ENCODE results near the gene LPAR1. TPM values are rescaled to one million over a fixed set of nuclear protein-coding genes. Genes with fewer than 3 reads are reported as not detected.

Gene LPAR1
- total RNA-seq, 1 donor from 2014 or later: 16.7 TPM

DNA sequence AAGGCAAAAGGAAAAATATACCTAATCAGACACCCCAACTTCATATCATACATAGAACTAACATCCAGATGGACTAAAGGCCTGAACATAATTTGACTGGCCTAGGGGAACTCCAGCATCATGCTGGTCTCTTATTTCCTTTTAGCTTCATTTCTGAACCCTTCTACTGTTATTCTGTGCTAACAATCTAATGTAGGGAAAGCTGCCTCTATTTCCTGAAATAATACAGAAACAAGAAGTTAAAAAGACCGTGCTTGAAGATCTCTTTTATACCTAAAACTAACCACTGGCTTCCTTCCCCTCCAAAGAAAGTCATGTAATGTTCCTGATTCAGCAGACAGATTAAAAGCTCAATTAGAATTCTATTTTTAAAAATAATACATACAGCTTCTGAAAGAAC lies 36.7 kb downstream of the LPAR1 start:
- no peak for DNase-seq (ENCODE audit: low spot score)

- DNase-seq (ENCODE audit: low spot score): no peak
Measured at GRCh38 chr9:111000202-111000601, 38.1 kb downstream of the LPAR1 start.

DNA sequence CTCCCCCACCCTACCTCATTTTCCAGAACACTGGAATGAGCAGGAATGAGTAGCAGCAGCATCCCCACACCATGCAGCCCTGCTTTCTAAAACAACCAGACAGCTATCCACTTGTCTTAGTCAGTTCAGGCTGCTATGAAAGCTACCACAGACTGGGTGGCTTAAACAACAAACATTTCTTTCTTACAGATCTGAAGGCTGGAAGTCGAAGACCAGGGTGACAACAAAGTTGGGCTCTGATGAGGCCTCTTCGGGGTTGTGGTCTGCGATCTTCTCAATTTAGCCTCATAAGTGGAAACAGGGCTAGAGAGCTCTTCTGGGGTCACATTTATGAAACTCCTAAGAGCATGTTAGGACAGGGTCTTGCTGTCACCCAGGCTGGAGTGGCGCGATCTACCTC lies 38.9 kb downstream of the LPAR1 start:
- DNase-seq (ENCODE audit: low spot score): no peak

DNA sequence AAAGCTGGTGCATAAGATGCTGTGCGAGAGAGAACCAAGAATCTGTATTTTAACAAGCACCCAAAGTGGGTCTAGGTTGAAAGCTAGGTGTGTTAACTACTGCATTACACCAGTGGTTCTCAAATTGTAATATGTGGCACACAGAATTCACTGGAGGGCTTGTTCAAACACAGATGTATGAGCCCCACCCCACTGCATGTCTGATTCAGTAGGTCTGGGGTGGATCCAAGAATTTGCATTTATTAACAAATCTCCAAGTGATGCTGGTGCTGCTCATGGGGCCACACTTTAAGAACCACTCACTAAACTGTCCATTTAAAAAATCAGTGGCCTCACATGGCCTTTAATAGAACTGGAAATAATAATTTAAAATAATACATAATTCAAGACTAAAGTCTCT lies 40.4 kb downstream of the LPAR1 start:
- DNase-seq (ENCODE audit: low spot score): no peak

DNA sequence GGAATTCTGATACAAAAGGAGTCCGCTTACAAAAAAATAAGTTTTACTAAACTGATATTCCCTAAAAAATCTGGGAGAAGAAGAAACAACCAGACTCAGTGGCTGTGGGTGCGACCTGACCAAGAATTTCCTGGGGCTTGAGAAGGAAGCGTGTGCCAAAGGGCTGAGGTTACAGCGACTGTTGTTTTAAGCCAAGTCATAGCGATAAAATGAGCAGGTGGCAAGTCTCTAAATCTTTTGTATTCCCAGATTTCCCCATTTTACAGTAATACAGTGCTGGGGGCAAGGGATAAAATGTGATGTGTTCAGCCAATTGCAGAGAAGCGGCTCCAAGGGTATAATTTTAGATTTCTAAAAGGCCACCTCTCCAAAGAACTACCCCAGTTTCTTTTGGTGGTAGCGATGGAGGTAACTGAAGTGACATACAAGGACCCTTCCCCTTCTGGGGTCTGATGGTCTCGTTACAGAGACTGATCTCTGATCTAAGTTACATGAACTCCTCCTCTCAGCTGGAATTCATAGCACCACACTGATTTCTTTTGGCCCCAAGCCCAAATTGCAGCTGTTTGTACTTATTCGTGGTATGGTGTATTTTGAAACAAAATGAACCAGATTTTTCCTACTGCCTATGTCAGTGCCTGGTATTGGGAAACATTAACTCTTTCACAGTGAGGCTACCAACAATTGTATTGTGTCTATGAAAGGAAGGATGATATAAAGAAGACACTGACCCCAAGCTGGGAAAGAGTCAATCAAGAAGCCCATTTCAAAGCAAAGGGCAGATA lies 41.6 kb downstream of the LPAR1 start:
- peak; percentile 28 for DNase-seq (ENCODE audit: low spot score)

DNA sequence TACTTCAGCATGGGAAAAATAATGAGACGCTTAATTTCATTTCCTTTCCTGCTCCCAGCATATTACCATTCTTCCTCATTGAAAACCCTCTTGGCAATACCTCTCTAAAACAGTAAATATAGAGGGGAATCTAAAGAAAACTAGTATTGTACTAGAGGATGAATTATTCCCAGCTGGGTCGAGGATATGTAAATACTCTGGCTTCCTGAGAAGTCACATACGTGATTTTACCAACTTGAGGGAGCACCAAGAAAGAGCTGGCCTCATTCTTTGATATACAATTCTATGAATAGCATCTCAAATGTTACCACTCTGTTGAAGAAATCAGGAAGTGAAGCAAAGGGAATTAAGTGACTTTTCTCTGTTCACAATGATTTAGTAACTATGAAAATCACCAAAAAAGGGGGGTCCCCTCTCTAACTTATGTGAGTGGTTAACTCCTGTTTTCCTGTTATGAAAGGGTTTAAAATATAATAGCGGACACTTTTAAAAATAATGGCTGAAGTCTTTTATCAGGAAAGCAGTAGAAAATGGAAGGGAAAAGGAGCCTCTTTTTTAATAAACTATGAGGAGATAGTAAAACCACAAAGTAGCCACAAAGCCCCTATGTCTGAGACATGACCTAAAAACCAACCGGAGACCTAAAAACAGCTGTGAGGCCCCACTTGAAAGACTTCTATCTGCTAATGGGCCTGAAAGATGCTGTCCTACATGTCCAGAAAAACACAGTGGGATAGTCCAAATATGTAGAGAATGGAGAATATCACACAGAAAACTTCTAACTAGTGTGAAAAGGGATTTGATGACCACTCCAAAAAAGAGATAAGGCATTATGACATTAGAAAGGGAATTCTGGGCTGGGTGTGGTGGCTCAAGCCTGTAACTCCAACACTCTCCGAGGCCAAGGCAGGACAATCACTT lies 42.6 kb downstream of the LPAR1 start:
- DNase-seq (ENCODE audit: low spot score): no peak

DNA sequence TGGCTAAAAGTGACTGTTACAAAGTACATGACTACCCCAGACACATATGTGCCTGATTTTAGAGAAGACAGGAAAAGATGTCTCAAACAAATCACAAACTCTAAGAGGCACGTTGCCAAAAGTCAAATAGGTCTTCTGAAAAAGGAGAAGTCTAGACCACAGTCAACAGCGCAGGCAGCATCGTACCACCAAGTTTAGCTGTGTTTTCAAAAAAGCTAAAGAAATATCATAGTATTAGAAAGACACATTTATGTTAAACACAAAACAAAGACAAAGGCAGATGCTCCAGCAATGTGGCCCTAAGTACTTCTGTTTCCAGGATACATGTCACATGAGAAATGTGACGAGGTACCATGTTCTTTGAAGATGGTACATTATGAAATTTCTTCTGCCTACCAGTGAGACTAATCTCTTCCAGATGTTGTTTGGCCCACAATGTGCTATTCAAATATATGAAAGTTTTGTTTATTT lies 43.5 kb downstream of the LPAR1 start:
- DNase-seq (ENCODE audit: low spot score): no peak

DNA sequence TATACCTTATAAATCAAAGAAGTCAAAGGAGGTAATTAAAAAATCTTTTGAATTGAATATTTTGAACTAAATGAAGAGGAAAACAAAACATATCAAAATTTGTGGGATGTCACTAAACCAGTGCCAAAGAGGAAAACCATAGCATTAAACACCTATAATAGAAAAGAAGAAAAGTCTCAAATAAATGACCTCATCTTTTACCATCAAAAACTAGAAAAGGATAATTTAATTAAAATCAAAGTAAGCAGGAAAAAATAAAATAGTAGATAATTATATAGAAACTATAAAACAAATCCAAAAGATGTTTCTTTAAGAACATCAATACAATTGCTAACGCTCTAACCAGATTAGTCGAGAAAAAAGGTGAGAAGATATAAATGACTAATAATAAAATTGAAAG lies 47.8 kb downstream of the LPAR1 start:
- DNase-seq (ENCODE audit: low spot score): no peak

DNA sequence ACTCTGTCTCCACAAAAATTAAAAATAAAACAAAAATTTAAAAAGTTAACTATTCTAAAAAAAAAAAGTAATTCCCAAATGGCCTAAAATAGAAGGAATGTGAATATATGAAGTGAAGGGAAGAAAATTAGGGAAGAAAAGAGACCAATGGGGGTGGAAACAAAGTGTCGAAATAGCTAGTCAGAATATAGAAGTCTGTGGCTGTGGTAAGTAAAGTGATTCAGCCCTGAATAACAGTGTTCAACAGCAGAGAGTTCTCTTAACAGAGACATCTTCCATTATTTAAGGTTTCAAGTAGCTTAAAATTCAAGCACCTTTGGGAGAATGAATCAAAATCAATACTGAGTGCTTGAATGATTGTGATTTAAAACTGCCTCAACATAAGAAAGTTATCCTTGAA lies 51.7 kb downstream of the LPAR1 start:
- DNase-seq (ENCODE audit: low spot score): no peak

DNA sequence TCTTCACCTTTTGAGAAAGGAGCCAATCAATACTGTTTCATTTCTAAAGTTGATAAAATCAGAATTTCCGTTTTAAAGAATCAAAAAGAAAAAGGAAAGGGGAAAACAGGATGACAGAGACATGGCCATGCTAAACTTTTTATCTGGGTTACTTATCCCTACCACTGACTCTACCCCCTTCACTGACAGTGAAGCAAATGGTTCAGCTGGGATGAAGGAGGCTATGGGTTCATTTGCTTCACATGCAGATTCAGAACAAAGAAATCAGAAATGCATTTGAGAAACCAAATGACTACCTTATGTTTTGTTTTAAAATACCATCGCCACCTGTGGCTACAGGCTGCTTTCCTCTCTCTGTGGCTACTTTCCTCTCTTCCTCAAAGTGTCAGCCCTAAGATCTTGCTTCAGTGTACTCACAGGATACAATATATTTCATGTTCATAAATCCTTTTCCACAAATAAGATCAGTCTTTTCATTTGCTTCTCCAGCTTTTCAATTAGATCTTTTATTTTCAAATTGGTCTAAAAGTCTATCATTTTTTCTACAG lies 53.3 kb downstream of the LPAR1 start:
- DNase-seq (ENCODE audit: low spot score): no peak

DNA sequence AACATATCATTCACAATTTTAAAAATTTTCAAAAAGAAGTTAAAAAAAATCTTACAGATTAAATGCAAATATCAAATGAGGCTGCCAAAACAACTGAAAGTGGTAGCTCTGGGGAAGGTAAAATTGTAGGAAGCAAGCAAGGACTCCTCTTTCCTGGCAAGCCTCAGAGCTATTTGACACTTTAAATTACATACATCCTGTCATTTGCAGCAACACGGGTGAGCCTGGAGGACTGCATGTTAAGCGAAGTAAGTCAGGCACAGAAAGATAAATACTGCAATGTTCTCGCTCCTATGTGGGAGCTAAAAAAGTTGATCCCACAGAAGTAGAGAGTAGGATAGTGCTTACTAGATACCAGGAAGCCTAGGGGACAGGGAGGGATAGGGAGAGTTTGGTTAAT lies 58.0 kb downstream of the LPAR1 start:
- DNase-seq (ENCODE audit: low spot score): no peak

- DNase-seq (ENCODE audit: low spot score): no peak
Measured at GRCh38 chr9:110979636-110980035, 58.6 kb downstream of the LPAR1 start.

- DNase-seq (ENCODE audit: low spot score): no peak
Measured at GRCh38 chr9:110978516-110978915, 59.8 kb downstream of the LPAR1 start.

DNA sequence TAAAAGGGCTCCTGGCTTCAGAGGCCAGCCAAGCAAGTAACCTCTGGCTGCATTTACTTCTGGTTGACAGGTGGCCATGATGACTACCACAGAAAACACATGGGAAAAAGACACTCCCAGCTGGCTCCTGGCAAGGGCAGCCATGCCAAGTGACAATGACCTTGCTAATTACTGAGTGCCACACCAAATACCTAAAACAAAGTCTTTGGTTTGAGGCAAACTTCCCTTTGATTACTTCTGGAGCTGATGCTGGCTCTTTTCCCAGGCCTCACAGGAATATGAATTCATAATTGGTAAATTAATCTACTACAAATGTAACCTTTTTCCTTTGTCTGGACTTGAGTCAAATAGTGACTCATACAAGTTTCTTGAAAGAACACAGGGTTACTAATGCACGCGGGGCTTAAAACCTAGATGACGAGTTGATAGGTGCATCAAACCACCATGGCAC lies 61.0 kb downstream of the LPAR1 start:
- DNase-seq (ENCODE audit: low spot score): peak; percentile 83

DNA sequence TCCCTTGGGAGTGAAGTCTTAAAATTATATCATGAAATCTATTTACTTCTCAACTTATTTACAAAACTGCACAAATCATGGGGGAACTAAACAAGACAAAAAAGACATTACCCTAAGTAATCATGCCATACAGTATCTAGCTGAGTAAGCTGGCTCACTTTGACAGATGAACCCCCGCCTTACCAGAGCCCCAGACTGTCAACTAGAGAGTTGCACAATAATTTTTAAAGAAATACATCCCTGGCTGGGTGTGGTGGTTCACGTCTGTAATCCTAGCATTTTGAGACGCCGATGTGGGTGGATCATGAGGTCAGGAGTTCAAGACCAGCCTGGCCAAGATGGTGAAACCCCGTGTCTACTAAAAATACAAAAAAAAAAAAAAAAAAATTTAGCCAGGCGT lies 62.3 kb downstream of the LPAR1 start:
- no peak for DNase-seq (ENCODE audit: low spot score)

- DNase-seq (ENCODE audit: low spot score): no peak
Measured at GRCh38 chr9:110975278-110975677, 63.0 kb downstream of the LPAR1 start.

GRCh38 chr9:110971705-110972104 lies 66.6 kb downstream of the LPAR1 start:
- DNase-seq (ENCODE audit: low spot score): no peak

GRCh38 chr9:110971234-110971633 lies 67.0 kb downstream of the LPAR1 start:
- no peak for DNase-seq (ENCODE audit: low spot score)

DNA sequence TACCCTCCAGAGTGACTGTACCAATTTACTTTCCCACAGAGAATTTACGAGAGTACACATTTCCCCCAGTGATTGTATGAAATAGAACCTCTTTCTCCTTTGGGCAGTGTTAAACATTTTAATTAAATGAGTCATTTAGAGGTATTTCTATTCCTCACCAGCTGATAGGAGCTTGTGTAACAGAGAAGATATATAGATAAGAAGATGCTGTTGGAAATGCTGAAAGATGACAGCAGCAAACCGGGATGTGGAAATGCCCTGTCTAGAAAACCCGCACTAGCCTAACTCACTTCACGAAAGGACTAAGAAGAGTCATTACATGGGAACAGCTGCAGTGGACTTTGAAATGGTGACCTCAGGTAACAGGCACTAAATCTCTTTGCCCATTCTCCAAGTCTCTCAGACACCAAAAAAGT lies 68.3 kb downstream of the LPAR1 start:
- peak; percentile 14 for DNase-seq (ENCODE audit: low spot score)

DNA sequence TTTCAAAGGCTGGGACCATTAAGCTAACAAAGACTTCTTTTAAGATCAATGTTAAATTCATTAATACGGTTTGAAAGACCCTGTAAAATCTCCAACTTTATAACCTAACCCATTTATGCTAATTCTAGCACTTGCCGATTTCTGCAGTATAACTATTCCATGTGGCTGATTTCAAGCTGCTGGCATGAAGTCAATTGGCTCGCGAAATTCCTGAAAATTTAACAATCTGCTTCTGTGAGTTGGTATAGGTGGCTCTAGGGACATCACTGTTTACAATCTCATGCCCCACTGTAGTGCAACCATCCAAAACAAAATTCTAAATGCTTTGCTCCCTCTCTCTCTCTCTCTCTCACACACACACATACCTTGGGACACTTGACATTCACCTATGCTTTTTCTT lies 70.2 kb downstream of the LPAR1 start:
- DNase-seq (ENCODE audit: low spot score): no peak

DNA sequence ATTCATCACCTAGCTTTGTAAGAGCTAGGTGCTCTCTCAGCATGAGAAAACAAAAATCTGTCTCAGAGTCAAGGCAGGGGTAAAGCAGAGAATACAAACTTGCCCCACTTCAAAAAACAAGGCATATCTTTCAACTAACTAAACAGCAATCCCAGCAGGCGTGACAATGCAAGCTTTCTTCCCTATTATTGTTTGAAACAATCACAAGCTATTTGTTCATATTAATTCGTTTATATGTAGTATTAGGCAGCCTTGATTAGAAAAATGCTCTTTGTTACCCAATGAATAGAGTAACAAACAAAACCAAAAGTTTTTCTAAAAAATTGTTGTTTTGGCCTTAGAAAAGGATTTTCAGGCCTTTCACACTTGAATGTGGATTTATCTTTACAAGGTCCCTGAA lies 71.1 kb downstream of the LPAR1 start:
- DNase-seq (ENCODE audit: low spot score): no peak

GRCh38 chr9:110960288-110960687 lies 78.0 kb downstream of the LPAR1 start:
- DNase-seq (ENCODE audit: low spot score): no peak

DNA sequence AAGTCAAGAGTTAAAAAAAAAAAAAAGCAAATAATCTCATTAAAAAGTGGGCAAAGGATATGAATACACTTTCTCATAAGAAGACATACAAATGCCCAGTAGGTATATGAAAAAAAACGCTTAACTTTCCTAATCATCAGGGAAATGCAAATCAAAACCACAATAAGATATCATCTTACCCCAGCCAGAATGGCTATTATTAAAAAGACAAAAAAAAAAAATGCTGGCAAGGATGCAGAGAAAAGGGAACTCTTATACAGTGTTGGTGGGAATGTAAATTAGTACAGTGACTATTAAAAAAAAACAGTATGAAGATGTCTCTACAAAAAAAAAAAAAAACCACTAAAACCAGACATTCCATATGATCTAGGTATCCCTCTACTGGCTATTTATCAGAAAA lies 79.4 kb downstream of the LPAR1 start:
- DNase-seq (ENCODE audit: low spot score): no peak

Measured in mucosa of gallbladder (tissue), 1 donor.